GM21723 (cell line): ENCODE measurements around the gene PMIS2.

ENCODE experiments used
- ATAC-seq: cut with Tn5 transposase; IDR thresholded peaks from one replicate; pipeline ENCODE4 v1.9.1; 2021; ENCODE audit warnings: mild to moderate bottlenecking, moderate library complexity; ENCODE audit not compliant: unreplicated experiment

PMIS2 gene

GRCh38 chr19:35585848-35586247, at the start of gene PMIS2:
PMIS2 (plus strand) TSS chr19:35586173; CDS start chr19:35586260, 87 bp downstream.
- ATAC-seq, result no peak

- no peak for ATAC-seq
These were observed 46.7 kb upstream of the PMIS2 start for GRCh38 chr19:35539314-35539713.

- no peak for ATAC-seq
These were observed 46.1 kb upstream of the PMIS2 start for GRCh38 chr19:35539850-35540249.

- no peak for ATAC-seq
These were observed 45.5 kb upstream of the PMIS2 start for GRCh38 chr19:35540356-35540927.

GRCh38 chr19:35542209-35542608, 43.8 kb upstream of the PMIS2 start:
- no peak for ATAC-seq

- ATAC-seq, result no peak
These were observed 42.5 kb upstream of the PMIS2 start for GRCh38 chr19:35543280-35544109.

GRCh38 chr19:35544110-35544802, 41.7 kb upstream of the PMIS2 start:
- ATAC-seq, result no peak

- ATAC-seq, result peak; percentile 78
These were observed 40.7 kb upstream of the PMIS2 start, which contains the start of gene TMEM147 for GRCh38 chr19:35545001-35545854. TMEM147 (plus strand) TSS chr19:35545626; CDS start chr19:35545740, 114 bp downstream.

- peak; percentile 36 for ATAC-seq
These were observed 40.1 kb upstream of the PMIS2 start for GRCh38 chr19:35545855-35546381.

GRCh38 chr19:35546532-35546931, 39.4 kb upstream of the PMIS2 start:
- ATAC-seq, result no peak

- ATAC-seq, result no peak
These were observed 36.7 kb upstream of the PMIS2 start for GRCh38 chr19:35549174-35549788.

- ATAC-seq, result no peak
These were observed 36.0 kb upstream of the PMIS2 start for GRCh38 chr19:35549879-35550523.

GRCh38 chr19:35551091-35551810, 34.7 kb upstream of the PMIS2 start:
- no peak for ATAC-seq

- no peak for ATAC-seq
These were observed 33.2 kb upstream of the PMIS2 start for GRCh38 chr19:35552534-35553384.

GRCh38 chr19:35553385-35554000, 32.5 kb upstream of the PMIS2 start:
- ATAC-seq, result no peak

- no peak for ATAC-seq
These were observed 31.9 kb upstream of the PMIS2 start for GRCh38 chr19:35554076-35554475.

GRCh38 chr19:35555301-35556005, 30.5 kb upstream of the PMIS2 start:
- ATAC-seq, result no peak
